Activated CD4-positive, CD25-positive, alpha-beta regulatory T cell treated with anti-CD3 and anti-CD28 coated beads, Interleukin-2, amount 50 U/mL, for 24 hours (primary cell): ENCODE data around the gene ZBTB21.

ENCODE experiments used
- ATAC-seq, 2 donors: fragments of 150-1000 bp; cut with Tn5 transposase; one replicate each; pipeline ENCODE4 v1.10.0; 2021; ENCODE audit warnings: mild to moderate bottlenecking in 1 of 2, moderate library complexity in 1 of 2

The ZBTB21 gene

DNA sequence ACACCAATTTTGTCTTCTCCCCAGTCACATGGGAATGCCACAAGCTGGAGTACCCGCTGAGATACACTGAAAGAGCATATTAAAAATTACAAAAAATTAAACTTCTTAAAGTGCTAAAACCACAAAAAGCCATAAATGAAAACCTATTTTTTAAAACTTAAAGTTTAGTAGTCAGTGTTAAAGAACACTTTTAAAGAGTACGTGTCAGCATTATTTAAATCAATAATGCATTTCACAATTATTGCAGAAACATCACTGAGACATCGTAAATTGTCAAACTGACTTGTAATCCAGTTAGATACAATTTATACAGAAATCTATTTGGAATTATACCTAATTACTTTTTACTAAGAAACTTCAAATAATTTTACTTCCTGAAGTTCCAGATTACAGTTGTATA lies 22.9 kb downstream of the ZBTB21 start:
- ATAC-seq: no peak

GRCh38 chr21:41985662-41986416 lies 24.3 kb downstream of the ZBTB21 start:
- ATAC-seq: no peak

DNA sequence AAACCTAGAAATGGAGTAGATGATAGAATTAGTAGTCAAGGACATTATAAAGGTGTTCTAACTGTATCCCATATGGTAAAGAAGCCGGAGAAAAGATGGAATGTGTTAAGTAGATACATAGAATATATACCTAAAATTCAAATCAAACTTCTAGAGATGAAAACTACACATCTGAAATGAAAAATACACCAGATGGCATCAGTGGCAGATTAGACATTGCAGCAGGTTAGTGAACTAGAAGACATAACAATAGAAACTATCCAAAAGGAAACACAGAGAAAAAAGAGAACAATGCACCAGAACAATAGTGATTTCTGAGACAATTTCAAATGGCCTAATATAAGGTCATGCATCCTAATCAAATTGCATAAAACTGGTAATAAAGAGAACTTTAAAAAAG lies 26.9 kb downstream of the ZBTB21 start:
- ATAC-seq: no peak

DNA sequence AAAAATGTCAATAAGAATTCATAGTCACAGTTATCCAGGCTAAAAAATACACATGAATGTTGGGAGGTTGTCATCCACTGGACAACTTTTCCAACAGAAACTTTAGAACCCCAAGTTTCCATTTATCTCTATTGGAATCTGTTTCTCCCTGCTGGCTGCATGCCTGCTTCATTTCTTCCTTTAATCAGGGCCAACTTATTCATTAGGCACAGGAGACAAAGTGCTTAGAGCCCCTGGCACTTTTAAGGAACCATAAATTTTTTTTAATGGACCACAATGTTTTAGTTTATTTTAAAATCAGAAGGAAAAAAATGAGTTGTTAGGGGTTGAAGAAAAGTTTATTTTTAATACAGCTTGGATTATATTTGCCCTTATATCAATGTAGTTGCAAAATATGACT lies 29.6 kb downstream of the ZBTB21 start:
- ATAC-seq: no peak

GRCh38 chr21:41979751-41980369 lies 30.3 kb downstream of the ZBTB21 start:
- ATAC-seq: no peak

DNA sequence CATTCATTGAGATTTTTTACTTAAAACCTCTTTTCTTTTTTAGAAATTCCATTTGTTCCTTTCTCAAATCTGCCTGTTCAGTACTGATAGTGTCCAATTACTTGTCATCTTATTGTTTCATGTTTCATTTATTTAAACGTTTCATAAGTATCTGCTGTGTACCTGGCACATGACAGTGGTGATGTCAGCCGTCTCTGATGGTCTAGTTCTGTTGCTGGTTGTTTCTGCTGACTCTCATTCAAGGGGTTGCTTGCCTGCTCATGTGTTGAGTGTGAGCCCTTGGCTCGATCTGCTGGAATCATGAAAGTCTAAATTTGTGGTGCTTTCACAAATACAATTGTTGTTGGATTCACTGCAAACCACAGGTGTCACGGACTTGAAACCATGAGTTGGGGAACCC lies 30.8 kb downstream of the ZBTB21 start:
- ATAC-seq: no peak

GRCh38 chr21:41977034-41977950 lies 32.9 kb downstream of the ZBTB21 start:
- no peak for ATAC-seq

DNA sequence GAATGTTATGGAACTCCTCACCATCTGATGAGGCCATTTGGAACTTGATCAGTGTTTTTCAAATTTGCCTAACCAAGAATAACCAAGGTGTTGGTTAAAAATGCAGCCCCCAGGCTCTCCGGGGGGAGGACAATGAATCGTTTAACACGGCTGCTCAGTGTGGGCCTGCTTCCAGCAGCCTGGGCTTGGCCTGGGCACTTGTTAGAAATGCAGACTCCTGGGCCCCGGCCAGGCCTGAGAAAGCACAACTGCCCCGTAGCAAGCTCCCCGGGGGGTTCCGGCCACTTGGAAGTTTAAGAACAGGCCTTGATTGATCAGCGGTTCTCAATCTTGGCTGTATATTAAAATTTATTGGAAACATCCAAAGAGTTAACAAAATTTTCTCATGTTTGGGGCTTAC lies 33.5 kb downstream of the ZBTB21 start:
- ATAC-seq: no peak

GRCh38 chr21:41975391-41976272 lies 34.5 kb downstream of the ZBTB21 start:
- no peak for ATAC-seq

GRCh38 chr21:41974752-41975053 lies 35.5 kb downstream of the ZBTB21 start:
- no peak for ATAC-seq

DNA sequence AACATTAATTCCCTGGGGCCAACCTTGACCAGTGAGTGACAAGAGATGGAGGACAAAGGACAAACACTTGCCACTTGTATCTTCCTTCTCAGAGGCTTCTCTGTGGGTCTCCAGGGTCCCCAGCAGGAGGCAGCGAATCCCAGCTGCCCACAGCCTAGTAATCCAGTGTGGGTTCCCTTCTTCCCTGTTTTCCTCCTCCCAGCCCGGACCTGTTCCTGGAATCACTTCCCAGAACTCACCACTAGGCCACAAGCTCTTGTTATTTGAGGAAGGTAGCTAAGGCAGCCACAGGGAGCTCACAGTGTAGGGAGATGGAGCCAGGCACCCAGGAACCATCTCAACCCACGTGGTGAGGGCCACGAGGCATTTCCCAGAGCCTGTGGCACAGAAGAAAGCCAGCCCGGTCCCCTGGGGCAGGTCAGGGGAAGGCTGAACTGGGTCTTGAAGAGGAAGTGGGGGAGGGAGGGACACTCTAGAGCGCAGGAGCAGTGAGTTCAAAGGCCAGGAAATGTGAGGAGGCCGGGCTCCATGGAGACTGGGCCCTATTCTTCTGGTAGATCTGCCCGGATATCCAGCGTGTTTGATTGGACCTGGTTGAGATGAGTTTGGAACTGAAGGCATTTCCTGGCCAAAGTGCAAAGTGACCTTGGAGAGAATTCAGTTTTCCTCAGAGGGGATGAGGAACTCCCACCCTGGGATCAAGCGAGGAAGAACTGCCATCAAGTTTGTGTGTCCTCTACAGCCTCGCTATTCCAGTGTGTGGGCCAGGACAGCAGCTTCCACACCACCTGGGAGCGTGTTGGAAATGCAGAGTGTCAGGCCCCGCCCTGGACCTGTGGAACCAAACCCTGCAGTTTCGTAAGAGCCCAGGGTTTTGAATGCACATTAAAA lies 36.1 kb downstream of the ZBTB21 start:
- peak; percentile 51 to 67 for ATAC-seq

- no peak for ATAC-seq
Measured at GRCh38 chr21:41973427-41973831, 36.7 kb downstream of the ZBTB21 start.

DNA sequence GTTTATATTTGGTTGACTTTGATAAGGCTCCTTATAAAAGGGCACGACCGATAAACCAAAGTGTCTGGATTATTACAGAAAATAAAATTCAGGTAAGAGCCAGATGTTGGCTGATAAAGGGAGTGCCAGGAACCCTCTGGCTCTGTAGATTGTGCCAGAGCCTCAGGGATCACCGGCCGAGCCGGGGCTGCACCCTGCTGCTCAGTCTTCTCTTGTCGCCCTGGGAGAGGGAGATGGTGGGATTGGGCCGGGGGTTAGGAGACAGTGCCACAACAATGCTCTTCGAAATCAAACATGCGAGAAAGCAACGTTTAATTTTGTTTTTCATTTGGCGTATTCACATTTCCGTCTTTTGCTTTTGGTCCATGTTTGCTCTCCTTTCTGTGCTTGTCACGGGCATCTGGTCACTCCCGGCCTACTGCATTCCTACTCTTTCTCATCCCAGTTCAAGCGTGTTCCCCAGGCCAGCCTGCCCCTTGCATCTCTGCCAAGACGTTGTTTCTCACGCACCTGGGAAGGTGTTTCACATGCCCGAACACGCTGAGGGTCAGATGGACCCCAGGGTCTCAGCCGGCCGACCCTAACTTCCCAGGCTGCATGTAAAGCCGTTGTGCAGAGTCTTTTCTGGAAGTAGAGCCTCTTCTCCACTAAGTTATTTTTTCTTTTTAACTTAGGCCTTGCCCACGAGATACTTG lies 37.5 kb downstream of the ZBTB21 start:
- no peak for ATAC-seq

- ATAC-seq: no peak
Measured at GRCh38 chr21:41971891-41972290, 38.3 kb downstream of the ZBTB21 start.

GRCh38 chr21:41970751-41971653 lies 39.2 kb downstream of the ZBTB21 start:
- no peak for ATAC-seq

DNA sequence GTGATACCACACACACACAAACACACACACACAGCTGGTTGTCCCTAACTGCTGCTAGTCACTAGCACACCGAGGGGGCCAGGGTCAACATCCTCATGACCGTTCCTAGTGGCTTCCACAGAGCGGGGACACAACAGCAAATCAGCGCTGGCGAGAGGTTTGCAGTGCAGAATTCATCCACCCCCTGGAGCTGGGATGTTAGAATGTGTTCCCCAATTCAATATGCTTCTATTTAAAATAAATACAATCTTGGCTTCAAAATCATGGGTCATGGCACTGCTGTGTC lies 40.1 kb downstream of the ZBTB21 start:
- no peak for ATAC-seq

GRCh38 chr21:41967708-41968107 lies 42.5 kb downstream of the ZBTB21 start:
- ATAC-seq: no peak

GRCh38 chr21:41966872-41967621 lies 43.1 kb downstream of the ZBTB21 start:
- ATAC-seq: no peak
